Subcutaneous preadipocyte (primary cell): ENCODE measurements around the gene SHBG. TPM values are rescaled to one million over a fixed set of nuclear protein-coding genes. Genes with fewer than 3 reads are reported as not detected.

ENCODE experiments used
- small RNA-seq: library from RNA; depleted of rRNA; stranded (forward); fragments of <200 nt; gene quantifications from one replicate; pipeline ENCODE3, GENCODE V24; 2012
- total RNA-seq: library from RNA; depleted of rRNA; stranded (reverse); fragments of >200 nt; gene quantifications from 2 replicates; pipeline ENCODE4 v1.2.3, GENCODE V29; 2012

SHBG gene
- total RNA-seq: 0.37 and 0.39 TPM in 2 replicates

GRCh38 chr17:7629939-7630571, at the start of gene SHBG:
SHBG (plus strand) TSS chr17:7630135; CDS start chr17:7630173, 38 bp downstream.

DNA sequence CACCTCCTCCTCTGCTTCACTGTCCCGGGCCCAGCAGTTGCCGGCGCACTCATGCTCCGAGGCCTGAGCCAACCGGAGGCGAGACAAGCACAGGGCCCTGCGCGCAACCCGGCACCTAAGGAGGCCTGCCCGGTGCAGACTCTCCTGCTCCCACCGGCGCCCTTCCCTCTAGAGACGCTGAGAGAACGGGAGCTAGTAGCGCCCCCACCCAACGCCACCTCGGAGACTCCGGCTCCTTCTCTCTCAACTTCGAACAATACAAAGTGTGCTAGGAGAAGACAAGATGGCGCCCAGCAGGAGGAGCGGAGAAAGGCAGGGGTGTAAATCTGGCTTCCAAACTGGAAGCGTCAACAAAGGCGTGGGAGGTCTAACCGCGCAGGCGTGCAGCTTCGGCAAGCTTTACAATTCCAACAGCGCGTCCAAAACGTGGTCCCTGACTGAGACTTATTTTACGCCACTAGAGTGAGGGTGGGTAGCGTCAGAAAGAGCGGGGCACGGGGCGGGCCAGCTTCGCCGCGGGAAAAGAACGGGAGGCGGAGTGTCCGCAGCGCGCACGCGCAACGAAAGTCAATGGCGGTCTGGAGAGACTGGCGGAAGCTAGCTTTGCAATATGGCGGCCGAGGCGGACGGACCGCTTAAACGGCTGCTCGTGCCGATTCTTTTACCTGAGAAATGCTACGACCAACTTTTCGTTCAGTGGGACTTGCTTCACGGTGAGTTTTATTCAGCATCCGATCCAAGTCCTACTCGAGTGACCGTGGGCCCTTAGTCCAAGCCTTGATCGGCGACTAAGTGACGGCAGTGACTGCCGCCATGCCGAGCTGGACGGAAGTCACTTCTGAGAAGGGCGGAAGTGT, 46.5 kb upstream of the SHBG start, which contains the start of gene MPDU1:
TSS of gene MPDU1 (plus strand) at position 600 of the 857 bp plus-strand sequence. CDS start at position 611, 11 bp downstream.

GRCh38 chr17:7589891-7590691, 39.8 kb upstream of the SHBG start, which contains the start of gene SOX15:
SOX15 (minus strand) TSS chr17:7590094; CDS start chr17:7589676, 418 bp downstream.

DNA sequence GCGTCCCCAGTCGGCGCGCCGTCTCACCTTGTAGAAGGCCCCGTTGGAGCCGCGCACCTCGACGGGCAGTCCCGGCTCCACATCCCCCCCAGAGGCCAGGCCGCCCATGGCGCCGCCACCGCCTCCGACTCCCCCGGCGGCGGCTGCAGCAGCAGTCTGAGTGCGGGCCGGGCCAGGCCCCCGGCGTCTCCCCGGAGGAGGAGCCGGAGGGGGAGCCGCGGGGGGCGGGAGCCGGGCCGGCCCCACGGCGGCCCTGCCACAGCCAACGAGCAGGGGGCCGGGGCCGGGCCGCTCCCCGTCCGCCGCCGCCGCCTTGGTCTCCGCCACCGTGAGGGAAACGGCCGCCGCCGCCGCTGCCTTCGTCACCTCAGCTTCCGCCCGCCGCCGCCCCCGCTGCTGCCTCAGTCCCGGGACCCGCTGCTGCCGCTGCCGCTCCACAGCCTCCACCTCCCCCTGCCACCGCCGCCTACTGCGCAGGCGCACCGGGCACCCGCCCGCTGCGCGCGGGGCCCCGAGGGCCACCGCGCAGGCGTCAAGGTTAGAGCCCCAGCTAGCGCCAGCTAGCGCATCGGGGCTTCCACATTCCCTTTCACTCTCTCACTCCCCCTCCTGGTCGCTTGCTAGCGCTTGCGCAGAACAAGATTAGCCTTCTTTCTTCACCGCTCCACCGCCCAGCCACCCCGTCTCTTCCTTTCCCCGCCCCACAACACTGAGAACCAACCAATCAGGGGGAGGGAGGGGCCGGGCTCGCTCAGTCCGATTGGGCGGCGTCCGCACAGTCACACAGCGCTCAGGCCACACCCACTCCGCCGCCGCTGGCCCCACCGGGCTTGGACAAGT, 15.3 kb upstream of the SHBG start, which contains the start of gene FXR2:
TSS of gene FXR2 (minus strand) at position 473 of the 840 bp plus-strand sequence. CDS start at position 108, 365 bp downstream.

DNA sequence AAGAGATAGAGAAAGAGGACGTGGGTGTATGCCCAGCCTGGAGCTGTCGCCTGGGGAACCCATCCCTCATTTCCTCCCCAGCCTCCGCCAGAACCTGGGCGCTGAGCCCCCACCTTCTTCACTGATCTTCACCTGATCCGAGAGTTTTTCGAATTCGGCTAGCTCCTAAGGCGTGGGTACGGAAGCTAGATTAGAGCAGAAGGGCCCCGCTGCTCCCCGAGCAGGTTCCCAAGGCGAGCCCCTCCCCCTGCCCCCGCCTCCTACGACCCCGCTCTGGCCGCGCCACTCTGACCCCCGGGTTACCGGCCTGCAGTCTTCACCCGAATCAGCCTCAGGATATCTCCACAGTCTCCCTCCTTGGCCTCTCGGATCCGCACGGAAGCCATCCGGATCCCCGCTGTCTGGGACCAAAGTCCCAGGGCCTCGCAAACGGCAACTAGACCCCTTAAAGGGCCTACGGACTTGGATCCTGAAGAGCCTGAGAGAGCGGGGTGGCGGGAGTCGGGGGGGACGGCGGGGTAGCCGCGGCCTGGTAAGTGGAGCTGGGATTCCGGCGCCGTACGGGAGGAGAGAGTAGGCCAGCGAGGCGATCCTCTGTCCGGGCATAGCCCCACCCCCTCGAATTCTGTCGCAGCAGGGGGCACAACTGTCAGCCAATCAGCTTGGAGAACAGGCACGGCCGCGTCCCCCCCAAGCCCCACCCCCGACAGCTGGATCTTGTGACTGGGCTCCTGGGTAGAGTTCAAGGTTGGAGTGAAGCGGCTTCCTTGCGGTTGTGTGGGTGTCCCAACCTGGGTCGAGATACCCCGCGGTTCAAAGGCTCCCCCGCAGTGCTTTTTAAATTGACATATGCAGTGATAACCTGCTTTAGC, 2.4 kb upstream of the SHBG start, which contains the start of gene SAT2:
TSS of gene SAT2 (minus strand) at position 572 of the 872 bp plus-strand sequence. CDS start at position 386, 186 bp downstream.

DNA sequence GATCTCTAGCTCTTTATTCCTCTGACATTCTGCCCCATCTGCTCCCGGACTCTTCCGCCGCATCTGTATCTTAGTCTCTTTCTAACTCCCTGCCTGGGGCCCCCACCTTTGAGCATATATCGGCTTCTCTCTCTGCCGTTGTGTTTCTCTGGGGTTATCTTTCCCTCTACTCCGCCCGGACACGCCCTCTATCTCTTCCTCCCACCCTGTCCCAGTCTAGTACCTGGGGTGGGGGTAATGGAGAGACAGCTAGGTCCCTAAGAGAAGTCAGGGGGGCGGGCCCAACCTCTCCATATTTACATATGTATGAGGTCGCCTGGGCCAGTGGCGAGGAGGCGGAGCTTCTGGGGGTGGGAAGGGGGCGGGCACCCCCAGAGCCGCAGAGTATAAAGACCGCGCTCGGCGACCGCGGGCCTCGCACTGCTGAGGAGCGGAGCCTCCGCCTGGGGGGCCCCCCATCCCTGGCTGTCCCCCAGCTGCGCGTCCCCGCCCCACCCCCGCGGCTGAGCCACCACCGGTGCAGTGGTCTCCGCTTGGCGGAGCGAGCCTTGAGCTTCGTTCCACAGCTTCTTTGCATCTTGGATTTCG, 20.7 kb downstream of the SHBG start, which contains the start of gene ATP1B2:
TSS of gene ATP1B2 (plus strand) at position 418 of the 588 bp plus-strand sequence. CDS start 593 bp downstream, outside the sequence.

Small RNA genes within 50 kb of the gene (small RNA-seq; reads per million reads assigned to genes)
- not detected for gene CD68

Other genes with a start within 250 kb of the SHBG start
- 0.20 TPM in 1 of 2 replicates, not detected in the other for gene TNK1, start 249.0 kb upstream of the SHBG start, total RNA-seq
- gene PLSCR3, start 235.6 kb upstream of the SHBG start, total RNA-seq: 22.8 and 26.8 TPM in 2 replicates
- gene TMEM256, start 226.0 kb upstream of the SHBG start, total RNA-seq: 103 and 132 TPM in 2 replicates
- gene NLGN2, start 222.3 kb upstream of the SHBG start, total RNA-seq: 2.9 and 4.4 TPM in 2 replicates
- not detected in 2 replicates for gene SPEM1, start 209.8 kb upstream of the SHBG start, total RNA-seq
- gene SPEM2, start 204.5 kb upstream of the SHBG start, total RNA-seq: not detected in 2 replicates
- gene SPEM3, start 201.3 kb upstream of the SHBG start, total RNA-seq: not detected in 2 replicates
- gene TMEM102, start 194.7 kb upstream of the SHBG start, total RNA-seq: 0.98 and 1.1 TPM in 2 replicates
- gene FGF11, start 190.6 kb upstream of the SHBG start, total RNA-seq: under 0.01 and 0.37 TPM in 2 replicates
- gene CHRNB1, start 185.1 kb upstream of the SHBG start, total RNA-seq: 2.0 and 3.7 TPM in 2 replicates
- 19.1 and 19.5 TPM in 2 replicates for gene ZBTB4, start 150.5 kb upstream of the SHBG start, total RNA-seq
- not detected in 2 replicates for gene SLC35G6, start 148.7 kb upstream of the SHBG start, total RNA-seq
- gene POLR2A, start 145.8 kb upstream of the SHBG start, total RNA-seq: 81.9 and 112 TPM in 2 replicates
- 5.5 and 8.5 TPM in 2 replicates for gene TNFSF12, start 81.1 kb upstream of the SHBG start, total RNA-seq
- gene TNFSF13, start 71.4 kb upstream of the SHBG start, total RNA-seq: 0.59 and 1.1 TPM in 2 replicates
- 69.1 and 70.0 TPM in 2 replicates for gene SENP3, start 68.2 kb upstream of the SHBG start, total RNA-seq
- gene CD68, start 50.5 kb upstream of the SHBG start, total RNA-seq: 39.7 and 53.0 TPM in 2 replicates
- 116 and 129 TPM in 2 replicates for gene MPDU1, start 46.3 kb upstream of the SHBG start, total RNA-seq
- 0.20 TPM in 1 of 2 replicates, not detected in the other for gene SOX15, start 40.0 kb upstream of the SHBG start, total RNA-seq
- 27.6 and 35.8 TPM in 2 replicates for gene FXR2, start 15.2 kb upstream of the SHBG start, total RNA-seq
- gene SAT2, start 2.3 kb upstream of the SHBG start, total RNA-seq: 19.2 and 20.9 TPM in 2 replicates
- gene ATP1B2, start 20.8 kb downstream of the SHBG start, total RNA-seq: not detected in 2 replicates
- 30.9 and 46.9 TPM in 2 replicates for gene TP53, start 57.4 kb downstream of the SHBG start, total RNA-seq
- 8.1 and 10.2 TPM in 2 replicates for gene WRAP53, start 58.3 kb downstream of the SHBG start, total RNA-seq
- gene EFNB3, start 75.1 kb downstream of the SHBG start, total RNA-seq: 0.37 and 0.59 TPM in 2 replicates
- gene DNAH2, start 87.6 kb downstream of the SHBG start, total RNA-seq: 0.37 and 0.39 TPM in 2 replicates
- gene KDM6B, start 204.1 kb downstream of the SHBG start, total RNA-seq: 3.3 and 5.1 TPM in 2 replicates
- gene TMEM88, start 224.9 kb downstream of the SHBG start, total RNA-seq: 0.20 TPM in 1 of 2 replicates, not detected in the other
- gene NAA38, start 227.4 kb downstream of the SHBG start, total RNA-seq: 61.6 and 106 TPM in 2 replicates
- gene CYB5D1, start 227.9 kb downstream of the SHBG start, total RNA-seq: 8.8 and 11.5 TPM in 2 replicates